K562 (cell line): Measurements from ENCODE around the gene RRBP1. TPM values are rescaled to one million over a fixed set of nuclear protein-coding genes. Genes with fewer than 3 reads are reported as not detected.

Experiments used
- ATF2 ChIP-seq: sonication (generic); formaldehyde crosslinking; IDR thresholded peaks from 2 replicates; pipeline ENCODE4 v1.8.1; 2022; ENCODE audit warnings: missing genetic modification reagents
- CHD7 ChIP-seq: fragments of 200-600 bp; sonication (generic); IDR thresholded peaks from one replicate; pipeline ENCODE4 v1.6.1; 2012; ENCODE audit warnings: mild to moderate bottlenecking, low read depth, low read length, inconsistent platforms
- ESRRA ChIP-seq: fragments of 450-650 bp; IDR thresholded peaks from 2 replicates; pipeline ENCODE4 v1.6.1; 2014; ENCODE audit warnings: low read depth, mild to moderate bottlenecking, moderate library complexity, borderline replicate concordance
- HMGN3 ChIP-seq: IDR thresholded peaks from 2 replicates; pipeline ENCODE4 v1.6.1; 2011; ENCODE audit warnings: borderline replicate concordance, low read depth, mild to moderate bottlenecking, mixed read lengths, low read length; ENCODE audit not compliant: insufficient read length; ENCODE audit errors: extremely low read depth
- HNRNPUL1 ChIP-seq: fragments of 200-400 bp; formaldehyde crosslinking; IDR thresholded peaks from 2 replicates; pipeline ENCODE4 v1.6.1; 2017; ENCODE audit warnings: low read length
- PHTF2 ChIP-seq: fragments of 250-450 bp; sonication (Bioruptor Pico); IDR thresholded peaks from 2 replicates; pipeline ENCODE4 v1.5.0; 2021; ENCODE audit warnings: mild to moderate bottlenecking
- polyA plus RNA-seq, 8 experiments: library from polyadenylated mRNA; depleted of rRNA in 4 of 8; stranded (reverse) in 5 of 8; unstranded in 3 of 8; fragments of >200 nt; fragmentation: Nextera tagmentation in 2 of 8; fragmentation: Illumina TruSeq in 1 of 8; extraction: Ambion mirVana in 2 of 8; extraction: Trizol in 1 of 8; gene quantifications; 2 replicates each; pipeline versions ENCODE4 v1.2.1 to v1.2.3, GENCODE V29; 2011 to 2014; ENCODE audit warnings: inconsistent platforms in 1 of 8, missing spikeins in 1 of 8
- total RNA-seq, 7 experiments: library from RNA; depleted of rRNA in 6 of 7; stranded (reverse); fragments of >200 nt in 6 of 7; fragmentation: Illumina TruSeq in 2 of 7; extraction: Trizol in 2 of 7; gene quantifications; 2 replicates each; pipeline versions ENCODE4 v1.2.1 to v1.2.3, GENCODE V29; 2011 to 2021; ENCODE audit warnings: low replicate concordance in 1 of 7
- TF ChIP-seq, protein P1 (sequence below): fragments of 450-650 bp; IDR thresholded peaks from 2 replicates; pipeline ENCODE4 v1.6.1; 2017; ENCODE audit warnings: antibody characterized with exemption, mild to moderate bottlenecking

The RRBP1 gene
- total and polyA plus RNA-seq, 9 of the 15 experiments (the other 6 are each of a cell fraction or from before 2014, with no cell fraction given): 0.84 to 32.0 (median 17.6) TPM

GRCh38 chr20:17682103-17682888 lies at the start of gene RRBP1 (continued):
- TF ChIP-seq CHD7 (no peak), HMGN3 (peak; percentile 59), HNRNPUL1 (no peak), ESRRA (no peak), ATF2 (CRISPR knock-in tag) (no peak), PHTF2 (CRISPR knock-in tag) (no peak)
- TF ChIP-seq, protein P1, sequence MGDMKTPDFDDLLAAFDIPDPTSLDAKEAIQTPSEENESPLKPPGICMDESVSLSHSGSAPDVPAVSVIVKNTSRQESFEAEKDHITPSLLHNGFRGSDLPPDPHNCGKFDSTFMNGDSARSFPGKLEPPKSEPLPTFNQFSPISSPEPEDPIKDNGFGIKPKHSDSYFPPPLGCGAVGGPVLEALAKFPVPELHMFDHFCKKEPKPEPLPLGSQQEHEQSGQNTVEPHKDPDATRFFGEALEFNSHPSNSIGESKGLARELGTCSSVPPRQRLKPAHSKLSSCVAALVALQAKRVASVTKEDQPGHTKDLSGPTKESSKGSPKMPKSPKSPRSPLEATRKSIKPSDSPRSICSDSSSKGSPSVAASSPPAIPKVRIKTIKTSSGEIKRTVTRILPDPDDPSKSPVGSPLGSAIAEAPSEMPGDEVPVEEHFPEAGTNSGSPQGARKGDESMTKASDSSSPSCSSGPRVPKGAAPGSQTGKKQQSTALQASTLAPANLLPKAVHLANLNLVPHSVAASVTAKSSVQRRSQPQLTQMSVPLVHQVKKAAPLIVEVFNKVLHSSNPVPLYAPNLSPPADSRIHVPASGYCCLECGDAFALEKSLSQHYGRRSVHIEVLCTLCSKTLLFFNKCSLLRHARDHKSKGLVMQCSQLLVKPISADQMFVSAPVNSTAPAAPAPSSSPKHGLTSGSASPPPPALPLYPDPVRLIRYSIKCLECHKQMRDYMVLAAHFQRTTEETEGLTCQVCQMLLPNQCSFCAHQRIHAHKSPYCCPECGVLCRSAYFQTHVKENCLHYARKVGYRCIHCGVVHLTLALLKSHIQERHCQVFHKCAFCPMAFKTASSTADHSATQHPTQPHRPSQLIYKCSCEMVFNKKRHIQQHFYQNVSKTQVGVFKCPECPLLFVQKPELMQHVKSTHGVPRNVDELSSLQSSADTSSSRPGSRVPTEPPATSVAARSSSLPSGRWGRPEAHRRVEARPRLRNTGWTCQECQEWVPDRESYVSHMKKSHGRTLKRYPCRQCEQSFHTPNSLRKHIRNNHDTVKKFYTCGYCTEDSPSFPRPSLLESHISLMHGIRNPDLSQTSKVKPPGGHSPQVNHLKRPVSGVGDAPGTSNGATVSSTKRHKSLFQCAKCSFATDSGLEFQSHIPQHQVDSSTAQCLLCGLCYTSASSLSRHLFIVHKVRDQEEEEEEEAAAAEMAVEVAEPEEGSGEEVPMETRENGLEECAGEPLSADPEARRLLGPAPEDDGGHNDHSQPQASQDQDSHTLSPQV: no peak
